ENCODE data around the gene FSTL4.

DNA sequence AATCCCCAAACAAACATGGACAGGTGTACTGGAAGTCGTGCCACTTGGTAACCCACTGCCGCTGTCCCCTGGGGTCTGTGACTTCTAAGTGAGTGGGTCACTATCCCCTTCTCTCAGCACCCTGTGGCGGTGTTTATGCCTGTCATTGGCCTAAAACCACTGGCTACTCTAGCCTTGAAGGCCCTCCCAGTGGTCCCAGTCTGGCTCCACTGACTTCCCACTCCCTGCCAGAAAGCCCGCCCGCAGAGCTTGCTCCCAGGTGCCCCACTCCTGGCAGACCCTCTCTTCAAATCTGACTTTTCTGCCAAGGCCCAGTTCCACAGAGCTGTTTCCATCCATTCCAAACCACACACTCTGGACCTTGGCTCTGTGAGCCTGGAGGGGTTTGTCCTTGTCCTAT lies 286.0 kb downstream of the FSTL4 start:
- TF ChIP-seq, protein P1, sequence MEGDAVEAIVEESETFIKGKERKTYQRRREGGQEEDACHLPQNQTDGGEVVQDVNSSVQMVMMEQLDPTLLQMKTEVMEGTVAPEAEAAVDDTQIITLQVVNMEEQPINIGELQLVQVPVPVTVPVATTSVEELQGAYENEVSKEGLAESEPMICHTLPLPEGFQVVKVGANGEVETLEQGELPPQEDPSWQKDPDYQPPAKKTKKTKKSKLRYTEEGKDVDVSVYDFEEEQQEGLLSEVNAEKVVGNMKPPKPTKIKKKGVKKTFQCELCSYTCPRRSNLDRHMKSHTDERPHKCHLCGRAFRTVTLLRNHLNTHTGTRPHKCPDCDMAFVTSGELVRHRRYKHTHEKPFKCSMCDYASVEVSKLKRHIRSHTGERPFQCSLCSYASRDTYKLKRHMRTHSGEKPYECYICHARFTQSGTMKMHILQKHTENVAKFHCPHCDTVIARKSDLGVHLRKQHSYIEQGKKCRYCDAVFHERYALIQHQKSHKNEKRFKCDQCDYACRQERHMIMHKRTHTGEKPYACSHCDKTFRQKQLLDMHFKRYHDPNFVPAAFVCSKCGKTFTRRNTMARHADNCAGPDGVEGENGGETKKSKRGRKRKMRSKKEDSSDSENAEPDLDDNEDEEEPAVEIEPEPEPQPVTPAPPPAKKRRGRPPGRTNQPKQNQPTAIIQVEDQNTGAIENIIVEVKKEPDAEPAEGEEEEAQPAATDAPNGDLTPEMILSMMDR (IDR thresholded peaks at IDR 0.05) = no peak
- TF ChIP-seq POLR2AphosphoS5 (IDR thresholded peaks at IDR 0.05) = no peak
- TF ChIP-seq POLR2A (IDR thresholded peaks at IDR 0.05; ENCODE audit: low read depth) = no peak
- no peak for TF ChIP-seq EP300 (IDR thresholded peaks at IDR 0.05)
